ENCODE measurements around the gene SSTR3.

The SSTR3 gene

GRCh38 chr22:37192741-37193140 is 19.5 kb downstream of the SSTR3 start (continued):
- no peak for TF ChIP-seq TSHZ2 (CRISPR knock-in tag; IDR thresholded peaks at IDR 0.05)
- no peak for TF ChIP-seq POU6F1 (CRISPR knock-in tag; IDR thresholded peaks at IDR 0.05; ENCODE audit: borderline replicate concordance, low read depth)
- no peak for TF ChIP-seq ARNTL (CRISPR knock-in tag; IDR thresholded peaks at IDR 0.05; ENCODE audit: borderline replicate concordance, low read depth)

GRCh38 chr22:37192204-37192603 is 20.1 kb downstream of the SSTR3 start:
- no peak for TF ChIP-seq GLIS3 (CRISPR knock-in tag; IDR thresholded peaks at IDR 0.05)
- no peak for TF ChIP-seq POU6F1 (CRISPR knock-in tag; IDR thresholded peaks at IDR 0.05; ENCODE audit: borderline replicate concordance, low read depth)
- no peak for TF ChIP-seq CREB5 (CRISPR knock-in tag; IDR thresholded peaks at IDR 0.05; ENCODE audit: low read depth)
- no peak for TF ChIP-seq ESRRG (CRISPR knock-in tag; IDR thresholded peaks at IDR 0.05)
- TF ChIP-seq ZFP30 (CRISPR knock-in tag; IDR thresholded peaks at IDR 0.05) = no peak
- TF ChIP-seq ARNTL (CRISPR knock-in tag; IDR thresholded peaks at IDR 0.05; ENCODE audit: borderline replicate concordance, low read depth) = no peak
- TF ChIP-seq CSRNP3 (CRISPR knock-in tag; IDR thresholded peaks at IDR 0.05) = no peak
- no peak for TF ChIP-seq BACH2 (CRISPR knock-in tag; IDR thresholded peaks at IDR 0.05; ENCODE audit: borderline replicate concordance)
- TF ChIP-seq ZNF8 (CRISPR knock-in tag; IDR thresholded peaks at IDR 0.05) = no peak
- no peak for ATAC-seq

- TF ChIP-seq TCF4 (CRISPR knock-in tag; IDR thresholded peaks at IDR 0.05; ENCODE audit: borderline replicate concordance) (no peak), TOX (CRISPR knock-in tag; IDR thresholded peaks at IDR 0.05; ENCODE audit: borderline replicate concordance) (no peak), ZFP3 (CRISPR knock-in tag; IDR thresholded peaks at IDR 0.05) (no peak), ZNF70 (CRISPR knock-in tag; IDR thresholded peaks at IDR 0.05) (no peak), PATZ1 (CRISPR knock-in tag; IDR thresholded peaks at IDR 0.05; ENCODE audit: borderline replicate concordance) (no peak), OSR1 (CRISPR knock-in tag; IDR thresholded peaks at IDR 0.05) (no peak), ARNTL (CRISPR knock-in tag; IDR thresholded peaks at IDR 0.05; ENCODE audit: borderline replicate concordance, low read depth) (no peak), ZFP30 (CRISPR knock-in tag; IDR thresholded peaks at IDR 0.05) (no peak)
- no peak for ATAC-seq
These were observed 22.0 kb downstream of the SSTR3 start for GRCh38 chr22:37190262-37190780.

Measured in SK-N-SH treated with all-trans-retinoic acid at 6 μM for 48 hours (cell line).